NCI-H2171 (cell line): ENCODE measurements around the gene SCCPDH.

ENCODE experiments used
- DNase-seq: peaks from one replicate; lab custom pipeline; 2025; lab: John Stamatoyannopoulos, UW

Gene SCCPDH

GRCh38 chr1:246753670-246754535 lies 29.7 kb downstream of the SCCPDH start:
- DNase-seq: peak; percentile 28

GRCh38 chr1:246755419-246755818 lies 31.2 kb downstream of the SCCPDH start:
- DNase-seq: no peak

- DNase-seq: no peak
Measured at GRCh38 chr1:246760422-246761347, 36.5 kb downstream of the SCCPDH start.

GRCh38 chr1:246761396-246761795 lies 37.2 kb downstream of the SCCPDH start:
- no peak for DNase-seq

- no peak for DNase-seq
Measured at GRCh38 chr1:246765521-246765920, 41.3 kb downstream of the SCCPDH start.

GRCh38 chr1:246768403-246769020 lies 44.3 kb downstream of the SCCPDH start:
- DNase-seq: no peak

- no peak for DNase-seq
Measured at GRCh38 chr1:246769306-246769705, 45.1 kb downstream of the SCCPDH start.

- DNase-seq: no peak
Measured at GRCh38 chr1:246771366-246771765, 47.2 kb downstream of the SCCPDH start.

- DNase-seq: no peak
Measured at GRCh38 chr1:246772686-246773085, 48.5 kb downstream of the SCCPDH start.

- no peak for DNase-seq
Measured at GRCh38 chr1:246773213-246773641, 49.0 kb downstream of the SCCPDH start.

GRCh38 chr1:246775531-246776385 lies 51.5 kb downstream of the SCCPDH start:
- DNase-seq: no peak

GRCh38 chr1:246776923-246777322 lies 52.7 kb downstream of the SCCPDH start:
- DNase-seq: no peak

GRCh38 chr1:246778663-246779062 lies 54.5 kb downstream of the SCCPDH start:
- no peak for DNase-seq

GRCh38 chr1:246779561-246780175 lies 55.5 kb downstream of the SCCPDH start:
- no peak for DNase-seq

- no peak for DNase-seq
Measured at GRCh38 chr1:246780264-246780663, 56.1 kb downstream of the SCCPDH start.

- no peak for DNase-seq
Measured at GRCh38 chr1:246781212-246781611, 57.0 kb downstream of the SCCPDH start.

GRCh38 chr1:246782120-246782900 lies 58.1 kb downstream of the SCCPDH start:
- peak; percentile 87 for DNase-seq

- DNase-seq: no peak
Measured at GRCh38 chr1:246784621-246785493, 60.6 kb downstream of the SCCPDH start.

- DNase-seq: no peak
Measured at GRCh38 chr1:246785494-246786111, 61.4 kb downstream of the SCCPDH start.
